Measurements from ENCODE around the gene TRMT2A.

Gene TRMT2A

DNA sequence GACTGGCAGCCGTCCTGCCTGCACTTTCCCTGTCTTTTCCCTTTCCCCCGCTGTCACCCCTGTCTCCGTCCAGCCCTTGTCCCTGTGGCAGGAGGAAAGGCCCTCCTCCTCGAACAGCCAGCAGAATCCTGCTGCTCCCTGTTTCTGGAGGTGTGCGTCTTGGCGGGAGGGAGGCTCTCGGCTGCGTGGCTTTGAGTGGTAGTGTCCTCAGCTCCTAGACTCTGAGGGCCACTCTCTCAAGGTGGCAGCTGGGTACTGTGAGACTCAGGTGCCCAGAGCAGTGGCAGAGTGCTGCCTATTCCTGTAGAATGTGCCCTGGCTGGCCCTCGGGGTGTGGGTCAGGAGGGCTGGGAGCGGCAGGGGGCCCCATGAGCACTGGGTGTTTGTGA lies 10.2 kb downstream of the TRMT2A start:
- TF ChIP-seq SIN3A (IDR thresholded peaks at IDR 0.05; ENCODE audit: borderline replicate concordance, insufficient read depth, low read length) (no peak), TAF1 (IDR thresholded peaks at IDR 0.05; ENCODE audit: borderline replicate concordance, insufficient read depth, low read length) (no peak), FOXP2 (optimal IDR thresholded peaks at IDR 0.05; ENCODE audit: borderline replicate concordance, extremely low read depth, extremely low read length, insufficient read depth) (no peak)

DNA sequence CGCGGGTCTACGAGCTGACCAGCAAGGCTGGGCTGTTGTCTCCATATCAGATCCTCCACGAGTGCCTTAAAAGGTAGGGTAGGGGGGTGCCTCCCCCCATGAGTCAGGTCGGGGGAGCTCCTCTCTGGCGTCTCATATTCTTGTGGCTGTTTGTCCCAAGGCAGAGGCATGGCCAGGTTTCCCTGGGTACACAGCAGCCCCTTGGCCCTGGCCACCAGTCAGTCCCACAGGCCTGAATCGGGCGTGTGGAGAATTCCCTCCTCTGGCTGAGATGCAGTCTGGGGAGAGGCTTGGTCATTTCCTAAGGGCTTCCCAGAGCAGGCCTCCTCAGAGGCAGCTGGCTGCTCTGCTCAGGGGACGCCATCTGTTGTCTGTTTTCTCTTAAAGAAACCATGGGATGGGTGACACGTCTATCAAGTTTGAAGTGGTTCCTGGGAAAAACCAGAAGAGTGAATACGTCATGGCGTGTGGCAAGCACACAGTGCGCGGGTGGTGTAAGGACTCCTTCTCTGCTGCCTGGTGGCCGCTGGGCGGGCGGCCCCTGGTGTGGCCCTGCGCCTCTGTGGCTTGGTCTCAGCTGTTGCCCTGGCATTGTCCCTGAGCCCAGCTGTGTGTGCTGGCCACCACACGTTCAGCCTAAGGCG lies 10.7 kb downstream of the TRMT2A start:
- TF ChIP-seq POLR2AphosphoS5 (IDR thresholded peaks at IDR 0.05; ENCODE audit: low read depth, low read length) (no peak), SIN3A (IDR thresholded peaks at IDR 0.05; ENCODE audit: borderline replicate concordance, insufficient read depth, low read length) (no peak), TAF1 (IDR thresholded peaks at IDR 0.05; ENCODE audit: borderline replicate concordance, insufficient read depth, low read length) (no peak)
- TF ChIP-seq, protein P1, sequence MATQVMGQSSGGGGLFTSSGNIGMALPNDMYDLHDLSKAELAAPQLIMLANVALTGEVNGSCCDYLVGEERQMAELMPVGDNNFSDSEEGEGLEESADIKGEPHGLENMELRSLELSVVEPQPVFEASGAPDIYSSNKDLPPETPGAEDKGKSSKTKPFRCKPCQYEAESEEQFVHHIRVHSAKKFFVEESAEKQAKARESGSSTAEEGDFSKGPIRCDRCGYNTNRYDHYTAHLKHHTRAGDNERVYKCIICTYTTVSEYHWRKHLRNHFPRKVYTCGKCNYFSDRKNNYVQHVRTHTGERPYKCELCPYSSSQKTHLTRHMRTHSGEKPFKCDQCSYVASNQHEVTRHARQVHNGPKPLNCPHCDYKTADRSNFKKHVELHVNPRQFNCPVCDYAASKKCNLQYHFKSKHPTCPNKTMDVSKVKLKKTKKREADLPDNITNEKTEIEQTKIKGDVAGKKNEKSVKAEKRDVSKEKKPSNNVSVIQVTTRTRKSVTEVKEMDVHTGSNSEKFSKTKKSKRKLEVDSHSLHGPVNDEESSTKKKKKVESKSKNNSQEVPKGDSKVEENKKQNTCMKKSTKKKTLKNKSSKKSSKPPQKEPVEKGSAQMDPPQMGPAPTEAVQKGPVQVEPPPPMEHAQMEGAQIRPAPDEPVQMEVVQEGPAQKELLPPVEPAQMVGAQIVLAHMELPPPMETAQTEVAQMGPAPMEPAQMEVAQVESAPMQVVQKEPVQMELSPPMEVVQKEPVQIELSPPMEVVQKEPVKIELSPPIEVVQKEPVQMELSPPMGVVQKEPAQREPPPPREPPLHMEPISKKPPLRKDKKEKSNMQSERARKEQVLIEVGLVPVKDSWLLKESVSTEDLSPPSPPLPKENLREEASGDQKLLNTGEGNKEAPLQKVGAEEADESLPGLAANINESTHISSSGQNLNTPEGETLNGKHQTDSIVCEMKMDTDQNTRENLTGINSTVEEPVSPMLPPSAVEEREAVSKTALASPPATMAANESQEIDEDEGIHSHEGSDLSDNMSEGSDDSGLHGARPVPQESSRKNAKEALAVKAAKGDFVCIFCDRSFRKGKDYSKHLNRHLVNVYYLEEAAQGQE (IDR thresholded peaks at IDR 0.05; ENCODE audit: insufficient read depth in 1 of 2, low read depth in 2 of 2, low read length in 2 of 2), result no peak

DNA sequence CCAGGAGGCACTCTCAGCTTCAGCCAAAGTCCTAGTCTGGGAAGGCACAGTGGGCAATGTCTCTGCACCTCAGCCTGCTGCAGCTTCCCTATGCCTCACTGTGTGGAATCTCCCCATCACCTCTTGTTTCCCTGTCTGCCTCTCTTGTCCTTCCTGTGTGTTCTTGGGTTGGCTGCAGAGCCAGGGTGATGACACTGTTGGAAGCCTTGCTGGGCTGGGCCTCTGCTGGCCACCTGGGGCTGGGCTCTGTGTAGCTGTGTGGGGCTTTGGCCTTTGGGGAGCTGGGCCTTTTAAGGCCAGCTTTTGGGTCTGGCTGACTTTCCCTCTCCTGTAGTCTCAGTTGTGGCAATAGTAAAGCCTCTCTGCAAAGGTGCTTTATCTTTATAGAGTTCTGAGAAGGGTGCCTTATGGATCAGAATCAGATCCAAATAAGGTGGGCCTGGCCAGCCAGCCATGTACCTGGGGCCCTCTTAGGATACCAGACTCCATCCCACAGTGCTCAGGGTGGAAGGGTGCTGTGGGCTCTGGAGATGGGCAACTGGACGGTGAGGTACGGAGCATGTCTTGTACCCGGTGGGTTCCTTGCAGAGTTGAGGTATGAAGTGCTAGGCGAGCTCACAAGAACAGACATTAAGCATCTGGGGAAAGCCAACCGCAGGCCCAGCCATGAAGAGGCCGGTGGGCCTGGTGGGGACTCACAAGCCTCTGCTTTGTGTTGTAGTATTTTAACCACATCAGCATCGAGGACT lies 11.4 kb downstream of the TRMT2A start:
- TF ChIP-seq SIN3A (IDR thresholded peaks at IDR 0.05; ENCODE audit: borderline replicate concordance, insufficient read depth, low read length) (no peak), POLR2AphosphoS5 (IDR thresholded peaks at IDR 0.05; ENCODE audit: low read depth, low read length) (no peak), FOXP2 (optimal IDR thresholded peaks at IDR 0.05; ENCODE audit: borderline replicate concordance, extremely low read depth, extremely low read length, insufficient read depth) (no peak), TAF1 (IDR thresholded peaks at IDR 0.05; ENCODE audit: borderline replicate concordance, insufficient read depth, low read length) (no peak)
- TF ChIP-seq, protein P1 (IDR thresholded peaks at IDR 0.05; ENCODE audit: insufficient read depth in 1 of 2, low read depth in 2 of 2, low read length in 2 of 2), result no peak

DNA sequence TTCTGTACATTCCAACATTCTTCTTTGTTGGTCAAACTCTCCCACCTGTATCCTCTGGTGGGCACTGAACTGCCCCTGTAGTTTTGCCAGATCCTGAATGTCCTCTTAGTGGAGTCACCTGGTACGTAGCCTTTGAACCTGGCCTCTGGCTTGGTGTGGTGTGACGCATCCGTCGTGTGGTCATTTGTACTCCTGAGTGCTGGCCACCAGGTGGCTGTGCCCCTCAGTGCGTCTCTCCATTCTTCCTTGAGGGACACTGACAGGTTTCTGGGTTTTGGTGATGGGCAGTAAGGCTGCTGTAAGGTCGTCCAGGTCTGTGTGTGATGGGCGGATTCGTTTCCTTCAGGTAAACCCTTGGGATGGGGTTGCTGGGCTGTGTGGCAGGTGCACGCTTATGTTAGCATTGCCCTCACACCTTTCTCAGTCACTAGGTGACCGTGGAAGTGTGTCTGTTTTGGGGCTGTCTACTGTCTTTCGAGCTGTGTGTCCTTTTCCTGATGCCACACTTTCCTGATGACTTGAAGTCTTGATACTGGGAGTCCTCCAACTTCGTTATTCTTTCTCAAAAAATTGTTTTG lies 14.7 kb downstream of the TRMT2A start:
- TF ChIP-seq FOXP2 (optimal IDR thresholded peaks at IDR 0.05; ENCODE audit: borderline replicate concordance, extremely low read depth, extremely low read length, insufficient read depth), result no peak
- TF ChIP-seq TAF1 (IDR thresholded peaks at IDR 0.05; ENCODE audit: borderline replicate concordance, insufficient read depth, low read length), result no peak
- TF ChIP-seq POLR2AphosphoS5 (IDR thresholded peaks at IDR 0.05; ENCODE audit: low read depth, low read length), result no peak
- TF ChIP-seq, protein P1 (IDR thresholded peaks at IDR 0.05; ENCODE audit: insufficient read depth in 1 of 2, low read depth in 2 of 2, low read length in 2 of 2), result no peak
- TF ChIP-seq SIN3A (IDR thresholded peaks at IDR 0.05; ENCODE audit: borderline replicate concordance, insufficient read depth, low read length), result no peak

DNA sequence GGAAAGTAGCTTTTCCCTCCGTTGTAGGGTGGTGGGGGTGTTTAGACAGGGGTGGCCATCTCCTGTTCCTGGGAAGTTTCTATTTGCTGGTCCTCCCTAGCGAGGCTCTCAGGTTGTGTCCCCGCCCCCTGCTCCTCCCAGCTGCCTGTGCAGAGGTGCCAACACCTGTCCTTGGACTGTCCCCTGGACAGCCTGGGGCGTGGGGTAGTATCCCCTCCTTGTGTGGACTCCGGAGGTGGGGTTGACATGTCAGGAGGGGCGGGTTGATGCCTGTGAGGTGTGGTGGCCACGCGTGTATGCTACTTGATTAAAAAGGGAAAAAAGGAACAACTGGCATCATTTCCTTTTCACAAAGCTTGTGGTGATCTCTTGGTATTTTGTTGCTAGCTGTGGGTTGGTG lies 15.4 kb downstream of the TRMT2A start:
- TF ChIP-seq, protein P1 (IDR thresholded peaks at IDR 0.05; ENCODE audit: insufficient read depth in 1 of 2, low read depth in 2 of 2, low read length in 2 of 2), result no peak
- TF ChIP-seq FOXP2 (optimal IDR thresholded peaks at IDR 0.05; ENCODE audit: borderline replicate concordance, extremely low read depth, extremely low read length, insufficient read depth), result no peak
- TF ChIP-seq TAF1 (IDR thresholded peaks at IDR 0.05; ENCODE audit: borderline replicate concordance, insufficient read depth, low read length), result no peak
- no peak for TF ChIP-seq SIN3A (IDR thresholded peaks at IDR 0.05; ENCODE audit: borderline replicate concordance, insufficient read depth, low read length)
- TF ChIP-seq POLR2AphosphoS5 (IDR thresholded peaks at IDR 0.05; ENCODE audit: low read depth, low read length), result no peak
